Measurements from ENCODE around the gene SYTL3.

- TF ChIP-seq, protein P1, sequence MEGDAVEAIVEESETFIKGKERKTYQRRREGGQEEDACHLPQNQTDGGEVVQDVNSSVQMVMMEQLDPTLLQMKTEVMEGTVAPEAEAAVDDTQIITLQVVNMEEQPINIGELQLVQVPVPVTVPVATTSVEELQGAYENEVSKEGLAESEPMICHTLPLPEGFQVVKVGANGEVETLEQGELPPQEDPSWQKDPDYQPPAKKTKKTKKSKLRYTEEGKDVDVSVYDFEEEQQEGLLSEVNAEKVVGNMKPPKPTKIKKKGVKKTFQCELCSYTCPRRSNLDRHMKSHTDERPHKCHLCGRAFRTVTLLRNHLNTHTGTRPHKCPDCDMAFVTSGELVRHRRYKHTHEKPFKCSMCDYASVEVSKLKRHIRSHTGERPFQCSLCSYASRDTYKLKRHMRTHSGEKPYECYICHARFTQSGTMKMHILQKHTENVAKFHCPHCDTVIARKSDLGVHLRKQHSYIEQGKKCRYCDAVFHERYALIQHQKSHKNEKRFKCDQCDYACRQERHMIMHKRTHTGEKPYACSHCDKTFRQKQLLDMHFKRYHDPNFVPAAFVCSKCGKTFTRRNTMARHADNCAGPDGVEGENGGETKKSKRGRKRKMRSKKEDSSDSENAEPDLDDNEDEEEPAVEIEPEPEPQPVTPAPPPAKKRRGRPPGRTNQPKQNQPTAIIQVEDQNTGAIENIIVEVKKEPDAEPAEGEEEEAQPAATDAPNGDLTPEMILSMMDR (IDR thresholded peaks at IDR 0.05): no peak
- TF ChIP-seq POLR2A (IDR thresholded peaks at IDR 0.05): no peak
Measured at GRCh38 chr6:158662954-158663624, 13.2 kb downstream of the SYTL3 start.
